ENCODE results near the gene GOLGA2.

The GOLGA2 gene

GRCh38 chr9:128257086-128257825 lies 18.6 kb downstream of the GOLGA2 start:
- no peak for DNase-seq

- peak; percentile 82 for DNase-seq
Measured at GRCh38 chr9:128254855-128255759, 20.7 kb downstream of the GOLGA2 start.

GRCh38 chr9:128254362-128254761 lies 21.4 kb downstream of the GOLGA2 start:
- DNase-seq: no peak

GRCh38 chr9:128253991-128254346 lies 21.8 kb downstream of the GOLGA2 start:
- no peak for DNase-seq

DNA sequence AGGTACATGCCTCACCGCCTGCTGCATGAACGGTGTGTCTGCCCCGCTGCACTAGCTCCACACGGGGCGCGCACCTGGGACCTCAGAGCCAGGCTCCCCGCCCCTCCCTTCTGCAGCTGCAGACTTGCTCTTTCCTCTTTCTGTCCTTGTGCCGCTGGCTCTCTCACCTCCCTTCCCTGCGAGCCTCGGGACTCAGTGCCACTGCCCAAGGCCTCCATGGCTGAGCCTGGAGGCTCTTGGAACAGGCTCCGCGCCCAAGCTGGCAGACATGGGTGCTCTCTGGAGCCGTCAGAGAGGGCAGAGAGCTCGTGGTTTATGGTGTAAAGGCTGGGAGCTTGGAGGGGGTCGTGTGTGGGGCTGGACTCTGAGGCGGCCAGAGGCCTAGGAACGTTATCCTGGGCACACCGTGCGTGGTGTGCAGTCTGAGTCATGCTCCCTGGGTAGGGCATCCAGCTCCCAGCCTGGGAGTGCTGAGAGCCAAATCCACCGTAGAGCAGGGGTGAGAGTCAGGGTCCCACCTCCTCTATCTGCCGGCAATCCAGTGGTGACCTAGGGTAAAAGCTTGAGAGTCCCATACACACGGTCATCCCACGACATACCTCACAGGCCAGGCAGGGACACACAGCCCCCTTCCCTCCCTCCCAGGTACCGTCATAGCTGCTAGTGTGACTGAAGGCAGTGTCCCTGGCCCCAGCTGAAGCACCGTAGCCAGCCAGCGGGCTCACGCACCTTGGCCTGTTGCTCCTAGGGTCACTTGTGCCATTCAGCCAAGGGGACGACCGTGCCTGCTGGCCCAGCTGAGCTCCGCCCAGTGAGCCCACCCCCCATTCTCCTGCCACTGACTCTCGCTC lies 22.4 kb downstream of the GOLGA2 start:
- no peak for DNase-seq

GRCh38 chr9:128252317-128253139 lies 23.3 kb downstream of the GOLGA2 start:
- DNase-seq: no peak

DNA sequence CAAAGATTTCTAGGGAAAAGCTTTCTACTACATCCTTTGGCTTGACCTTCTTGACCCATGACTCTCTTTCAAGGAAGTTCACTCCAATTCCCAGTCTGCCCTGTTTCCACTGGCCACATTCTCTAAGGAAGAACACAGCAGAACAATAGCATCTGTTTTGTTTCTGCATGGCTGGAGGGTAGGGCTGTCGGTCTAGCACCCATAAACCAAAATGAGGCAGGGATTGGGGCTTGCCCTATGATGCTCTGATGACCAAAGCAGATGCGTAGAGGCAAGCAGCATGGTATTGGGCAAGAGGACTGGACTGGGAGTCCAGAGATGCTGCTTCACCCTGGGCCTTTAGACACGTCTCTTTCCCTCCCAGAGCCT lies 24.1 kb downstream of the GOLGA2 start:
- no peak for DNase-seq

GRCh38 chr9:128250839-128251731 lies 24.7 kb downstream of the GOLGA2 start:
- no peak for DNase-seq

DNA sequence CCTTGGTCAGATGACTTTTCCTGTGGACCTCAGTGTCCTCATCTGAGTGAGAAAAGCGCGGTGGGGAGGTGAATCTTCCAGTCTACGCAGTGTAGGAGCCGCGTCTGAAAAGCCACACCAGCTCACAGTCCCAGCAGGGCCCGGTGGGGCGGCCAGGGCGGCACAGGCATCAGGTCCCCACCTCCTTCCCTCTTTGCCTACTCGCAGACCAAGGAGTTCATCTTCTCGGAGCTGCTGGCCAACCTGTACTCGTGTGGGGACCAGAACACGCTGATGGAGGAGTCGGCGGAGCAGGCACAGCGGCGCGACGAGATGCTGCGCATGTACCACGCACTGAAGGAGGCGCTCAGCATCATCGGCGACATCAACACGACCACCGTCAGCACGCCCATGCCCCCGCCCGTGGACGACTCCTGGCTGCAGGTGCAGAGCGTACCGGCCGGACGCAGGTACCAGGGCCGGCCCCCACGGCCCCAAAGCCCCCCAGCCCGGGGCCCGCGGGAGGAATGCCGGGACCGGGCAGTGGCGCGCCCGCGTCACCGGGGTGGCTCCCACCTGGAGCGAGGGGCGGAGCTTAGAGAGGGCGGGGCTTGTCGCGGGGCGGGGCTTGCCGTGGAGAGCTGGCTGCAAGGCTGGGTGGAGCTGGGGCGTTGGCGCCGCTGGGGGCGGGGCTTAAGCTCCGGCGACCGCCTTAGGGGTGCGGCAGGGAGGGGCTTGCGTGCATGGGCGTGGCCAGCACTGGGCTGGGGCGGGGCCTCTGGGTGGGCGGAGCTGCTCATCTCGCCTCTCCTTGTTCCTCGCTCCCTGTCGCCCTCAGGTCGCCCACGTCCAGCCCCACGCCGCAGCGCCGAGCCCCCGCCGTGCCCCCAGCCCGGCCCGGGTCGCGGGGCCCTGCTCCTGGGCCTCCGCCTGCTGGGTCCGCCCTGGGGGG lies 25.6 kb downstream of the GOLGA2 start:
- DNase-seq: peak; percentile 100

GRCh38 chr9:128249558-128249907 lies 26.3 kb downstream of the GOLGA2 start:
- no peak for DNase-seq

- DNase-seq: no peak
Measured at GRCh38 chr9:128247226-128247803, 28.5 kb downstream of the GOLGA2 start.

DNA sequence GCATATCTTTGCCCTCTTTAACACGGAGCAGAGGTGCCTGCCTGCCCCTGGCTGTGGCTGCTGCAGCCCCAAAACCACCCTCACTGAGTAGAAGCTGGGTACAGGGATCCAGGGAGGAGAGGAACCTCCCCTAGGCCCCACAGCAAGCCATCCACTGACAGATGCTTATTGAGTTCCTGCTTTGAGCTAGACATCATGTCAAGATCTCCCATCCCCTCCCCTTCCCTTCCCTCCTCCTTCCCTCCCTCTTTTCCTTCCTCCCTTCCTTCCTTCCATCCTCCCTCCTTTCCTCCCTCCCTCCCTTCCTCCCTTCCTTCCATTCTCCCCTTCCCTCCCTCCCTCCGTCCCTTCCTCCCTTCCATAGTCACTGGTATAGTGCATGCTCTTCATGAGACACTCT lies 29.3 kb downstream of the GOLGA2 start:
- no peak for DNase-seq

DNA sequence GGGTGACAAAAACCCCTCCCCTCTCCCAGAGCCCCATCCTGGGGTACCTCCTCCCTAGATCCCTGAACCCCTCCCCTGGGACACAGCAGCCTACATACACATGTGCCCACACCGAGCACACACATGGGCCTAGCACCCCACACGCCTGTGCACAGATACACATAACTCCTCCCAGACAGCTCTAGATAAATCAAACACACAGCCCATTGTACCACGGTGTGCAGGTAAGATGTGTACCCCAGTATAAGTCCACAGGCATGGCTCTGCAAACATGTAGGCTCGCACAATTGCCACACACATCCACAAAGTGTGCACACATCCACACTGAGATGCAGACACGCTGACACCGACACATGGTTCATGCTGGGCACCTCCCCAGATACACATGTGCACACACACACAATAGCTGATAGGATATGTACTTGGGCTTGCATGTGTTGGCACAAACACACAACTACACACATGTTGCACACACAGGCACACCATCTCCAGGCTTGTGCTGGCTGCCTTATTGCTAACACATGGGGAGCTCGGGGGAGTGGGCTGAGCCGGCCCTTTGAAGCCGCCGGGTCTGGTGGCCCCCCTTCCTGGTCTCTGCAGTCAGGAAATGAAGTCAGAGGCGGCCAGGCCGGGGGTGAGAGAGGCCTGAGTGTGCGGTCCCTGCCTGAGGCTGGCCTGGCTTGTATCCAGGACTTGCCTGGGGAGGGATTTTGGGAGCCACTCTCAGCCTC lies 30.2 kb downstream of the GOLGA2 start:
- no peak for DNase-seq

GRCh38 chr9:128244837-128245231 lies 31.0 kb downstream of the GOLGA2 start:
- DNase-seq: no peak

DNA sequence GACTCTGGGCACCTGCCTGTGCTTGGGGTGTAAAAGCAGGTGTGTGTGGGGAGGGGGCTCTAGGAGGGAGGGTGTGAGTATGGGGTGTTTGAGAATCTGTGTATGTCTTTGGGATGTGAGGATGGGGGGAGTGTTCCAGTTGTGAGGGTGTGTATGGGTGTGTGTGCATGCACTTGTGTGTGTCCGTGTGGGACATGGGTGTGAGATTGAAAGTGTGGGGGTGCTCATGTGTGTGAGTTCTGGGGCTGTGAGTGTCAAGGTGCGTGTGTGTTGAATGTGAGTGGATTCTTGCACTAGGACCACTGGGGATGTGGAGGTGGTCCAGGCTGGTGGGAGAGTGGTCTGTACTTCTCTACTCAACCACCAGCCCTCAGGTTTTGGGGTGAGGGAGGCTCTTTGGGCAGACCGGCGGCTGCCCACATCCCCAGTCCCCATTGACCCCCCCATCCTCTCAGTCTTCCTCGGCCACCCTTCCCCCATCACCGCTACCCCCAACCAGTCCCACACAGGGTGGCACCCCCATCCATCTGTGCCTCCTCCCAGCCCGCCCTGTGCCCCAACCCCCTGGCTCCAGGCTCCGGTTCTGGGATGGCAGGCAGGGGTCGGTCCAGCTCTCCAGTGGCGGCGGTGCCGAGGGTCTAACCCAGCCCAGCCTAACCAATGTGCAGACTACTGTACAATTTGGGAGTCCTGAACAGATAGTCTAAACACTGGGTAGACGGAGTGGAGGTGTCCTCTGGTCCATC lies 31.5 kb downstream of the GOLGA2 start:
- DNase-seq: no peak

DNA sequence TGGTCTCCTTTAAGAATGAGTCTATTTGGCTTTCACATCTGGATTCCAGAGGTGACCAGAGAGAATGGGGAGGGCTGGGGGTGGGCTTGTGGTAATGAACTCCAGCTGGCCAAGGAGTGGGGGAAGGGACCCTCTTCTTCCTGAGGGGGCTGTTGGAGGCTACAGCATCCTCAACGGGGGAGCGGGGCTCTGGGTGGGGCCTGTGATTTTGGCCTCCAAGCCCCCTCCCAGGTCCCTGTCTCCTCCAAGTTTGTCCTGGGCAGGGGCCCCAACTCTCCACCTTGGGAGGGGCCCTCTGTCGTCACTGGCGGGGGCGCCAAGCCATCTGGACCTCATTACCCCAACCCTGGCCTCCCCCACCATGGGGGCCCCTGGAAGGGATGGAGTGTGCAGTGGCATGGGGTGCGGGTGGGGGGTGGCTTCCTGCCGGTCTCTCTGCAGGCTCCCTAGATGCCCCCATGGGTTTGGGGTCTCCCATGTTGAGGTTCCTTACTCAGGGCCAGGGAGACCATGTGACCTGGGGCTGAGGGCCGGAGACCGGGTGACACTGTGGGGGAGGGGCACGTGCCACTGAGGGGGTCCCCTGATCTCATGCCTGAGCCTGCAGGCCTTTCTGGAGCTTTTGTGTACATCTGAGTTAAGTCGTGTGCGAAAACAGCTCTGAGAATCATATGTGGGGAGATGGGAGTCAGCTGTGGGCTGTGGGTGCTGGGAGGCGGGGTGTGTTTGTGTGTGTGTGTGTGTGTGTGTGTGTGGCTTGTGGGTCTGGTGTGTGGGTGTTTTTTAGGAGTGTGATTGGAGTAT lies 32.4 kb downstream of the GOLGA2 start:
- DNase-seq: no peak

DNA sequence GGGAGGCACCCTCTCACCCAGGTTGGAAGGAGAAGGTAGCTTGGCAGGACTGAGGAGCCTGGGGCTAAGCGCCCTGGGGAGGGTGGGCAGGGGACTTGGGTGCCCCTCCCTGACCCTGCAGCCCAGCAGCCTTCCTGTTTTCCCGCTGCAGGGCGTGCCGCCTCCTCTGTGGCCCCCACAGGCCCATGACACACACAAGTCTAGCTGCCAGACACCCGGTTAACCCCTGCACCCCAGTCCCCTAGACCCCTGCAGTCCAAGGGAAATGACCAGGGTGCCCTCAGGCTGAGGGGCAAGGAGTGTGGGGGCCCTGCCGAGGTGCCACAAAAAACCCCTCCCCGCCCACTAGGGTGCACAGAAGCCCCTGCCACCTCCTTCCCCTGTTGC lies 33.0 kb downstream of the GOLGA2 start:
- no peak for DNase-seq

GRCh38 chr9:128242124-128242523 lies 33.7 kb downstream of the GOLGA2 start:
- no peak for DNase-seq
